Naive thymus-derived CD4-positive, alpha-beta T cell (primary cell): Measurements from ENCODE around the gene NUP43. TPM values are rescaled to one million over a fixed set of nuclear protein-coding genes. Genes with fewer than 3 reads are reported as not detected.

ENCODE experiments used
- ATAC-seq: fragments of 150-1000 bp; cut with Tn5 transposase; 2 replicates; pipeline ENCODE4 v1.10.0; 2021; ENCODE audit warnings: mild to moderate bottlenecking, moderate library complexity
- CTCF ChIA-PET: fragments of 350-600 bp; sonication (Branson Sonifier 250); formaldehyde crosslinking; loops from one replicate; lab custom pipeline; 2021; ENCODE audit warnings: antibody characterized with exemption; lab: Charles Lee
- POLR2A ChIA-PET: fragments of 350-600 bp; sonication (Branson Sonifier 250); formaldehyde crosslinking; loops from one replicate; lab custom pipeline; 2021; ENCODE audit warnings: antibody characterized with exemption, inconsistent platforms; lab: Charles Lee
- DNase-seq, 9 donors: peaks; one replicate each; pipeline versions ENCODE4 v3.0.0 to v3.0.0-alpha.2; 2020 to 2022; ENCODE audit warnings: mixed read lengths in 1 of 9
- H3K27ac ChIP-seq: one replicate; pipeline ENCODE4 v1.7.0; 2013; ENCODE audit warnings: mild to moderate bottlenecking, low read depth, low read length, moderate library complexity
- H3K27me3 ChIP-seq, 2 donors: one replicate each; pipeline ENCODE4 v1.7.0; 2013; ENCODE audit warnings: low read length in 2 of 2, mild to moderate bottlenecking in 2 of 2, moderate library complexity in 2 of 2; ENCODE audit not compliant: control insufficient read depth in 2 of 2, insufficient read depth in 2 of 2
- H3K36me3 ChIP-seq, 3 experiments: 1 replicate in 2 of 3; 2 replicates in 1 of 3; pipeline ENCODE4 v1.7.0; 2013; ENCODE audit warnings: low read length in 3 of 3, mild to moderate bottlenecking in 3 of 3, moderate library complexity in 1 of 3; ENCODE audit not compliant: insufficient read depth in 3 of 3, control insufficient read depth in 2 of 3
- H3K4me1 ChIP-seq, 2 donors: one replicate each; pipeline ENCODE4 v1.7.0; 2013; ENCODE audit warnings: low read length in 2 of 2, mild to moderate bottlenecking in 2 of 2, moderate library complexity in 1 of 2; ENCODE audit not compliant: control insufficient read depth in 2 of 2, insufficient read depth in 2 of 2
- H3K4me3 ChIP-seq: 2 replicates; pipeline ENCODE4 v1.7.0; 2013; ENCODE audit warnings: mild to moderate bottlenecking, low read length
- H3K9me3 ChIP-seq, 3 experiments: 1 replicate in 2 of 3; 2 replicates in 1 of 3; pipeline ENCODE4 v1.7.0; 2013; ENCODE audit warnings: low read length in 3 of 3; ENCODE audit not compliant: control insufficient read depth in 2 of 3
- H3K27ac Mint-ChIP-seq, 9 donors: one replicate each; pipeline ENCODE4 v1.8.0; 2020 to 2022; ENCODE audit warnings: mixed read lengths in 9 of 9, mild to moderate bottlenecking in 8 of 9, moderate library complexity in 5 of 9, inconsistent platforms in 2 of 9
- H3K27me3 Mint-ChIP-seq, 5 donors: one replicate each; pipeline ENCODE4 v1.8.0; 2021 to 2022; ENCODE audit warnings: mixed read lengths in 5 of 5, mild to moderate bottlenecking in 1 of 5
- H3K36me3 Mint-ChIP-seq, 5 donors: one replicate each; pipeline ENCODE4 v1.8.0; 2020 to 2022; ENCODE audit warnings: mixed read lengths in 5 of 5, mild to moderate bottlenecking in 3 of 5, inconsistent platforms in 1 of 5
- H3K4me1 Mint-ChIP-seq, 7 donors: one replicate each; pipeline ENCODE4 v1.8.0; 2020 to 2022; ENCODE audit warnings: mixed read lengths in 7 of 7, mild to moderate bottlenecking in 3 of 7, inconsistent platforms in 1 of 7
- H3K4me3 Mint-ChIP-seq, 10 donors: one replicate each; pipeline ENCODE4 v1.8.0; 2020 to 2022; ENCODE audit warnings: mild to moderate bottlenecking in 10 of 10, mixed read lengths in 10 of 10, moderate library complexity in 6 of 10, inconsistent platforms in 2 of 10
- H3K9me3 Mint-ChIP-seq, 11 donors: one replicate each; pipeline ENCODE4 v1.8.0; 2020 to 2022; ENCODE audit warnings: mixed read lengths in 11 of 11, mild to moderate bottlenecking in 4 of 11, inconsistent platforms in 1 of 11, moderate library complexity in 1 of 11
- intact Hi-C, 2 donors: fragments of 100-400 bp; cut with micrococcal nuclease; formaldehyde crosslinking; loops; one replicate each; pipeline ENCODE4 v1.15.1; 2023
- polyA plus RNA-seq, 2 donors: library from polyadenylated mRNA; unstranded; fragments of 300-500 nt; fragmentation: Illumina TruSeq; gene quantifications; one replicate each; pipeline ENCODE4 v1.2.3, GENCODE V29; 2021
- total RNA-seq, 6 experiments: library from RNA in 5 of 6; stranded (reverse) in 5 of 6; gene quantifications; 1 replicate in 5 of 6; 2 replicates in 1 of 6; pipeline ENCODE4 v1.2.3 and lab custom pipeline; 2021 to 2026

The NUP43 gene
- total and polyA plus RNA-seq, 7 experiments from 2014 or later, result 5.1 to 70.7 (median 20.5) TPM

DNA sequence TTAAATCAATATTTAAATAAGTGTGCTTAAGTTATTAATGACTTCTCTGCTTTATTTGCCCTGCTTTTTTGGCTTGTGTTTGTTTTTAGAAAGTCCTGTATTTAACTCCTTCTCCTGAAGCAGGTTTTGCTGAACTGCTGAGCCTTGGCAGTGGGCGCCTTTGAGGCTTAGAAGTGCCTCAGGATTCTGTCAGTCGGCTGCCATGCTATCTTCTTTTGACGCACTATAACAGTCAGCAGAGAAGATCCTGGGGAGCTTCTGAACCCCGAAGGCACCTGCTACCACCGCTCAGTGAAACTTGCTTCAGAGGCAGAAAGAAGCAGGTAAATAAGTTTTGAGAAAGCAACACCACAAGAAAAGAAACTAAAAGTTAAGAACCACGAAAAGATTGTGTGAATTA lies 25.6 kb upstream of the NUP43 start:
- Histone ChIP-seq H3K4me3 (no peak overlapping the region), H3K27ac (no peak overlapping the region), H3K4me1 (no peaks in the 10 kb centered on the region), H3K27me3 (no peaks in the 10 kb centered on the region), H3K9me3 (no peaks in the 10 kb centered on the region), H3K36me3 (peaks cover 0 to 16% (median 3%) of the 10 kb centered on the region in 3 experiments)
- intact Hi-C loops, result no loop called here
- no peaks in the 10 kb centered on the region for H3K27me3 Mint-ChIP-seq
- no peak overlapping the region for H3K4me3 Mint-ChIP-seq
- peak overlapping the region in 2 of 9 donors; percentile 17 to 29 for H3K27ac Mint-ChIP-seq
- H3K4me1 Mint-ChIP-seq, result peaks cover 0 to 12% (median 7%) of the 10 kb centered on the region in 7 donors
- ChIA-PET CTCF (no interaction called here), POLR2A (no interaction called here)
- ATAC-seq (no peak), DNase-seq (no peak)
- peaks cover 0 to 26% (median 17%) of the 10 kb centered on the region in 5 donors for H3K36me3 Mint-ChIP-seq
- H3K9me3 Mint-ChIP-seq, result no peaks in the 10 kb centered on the region

DNA sequence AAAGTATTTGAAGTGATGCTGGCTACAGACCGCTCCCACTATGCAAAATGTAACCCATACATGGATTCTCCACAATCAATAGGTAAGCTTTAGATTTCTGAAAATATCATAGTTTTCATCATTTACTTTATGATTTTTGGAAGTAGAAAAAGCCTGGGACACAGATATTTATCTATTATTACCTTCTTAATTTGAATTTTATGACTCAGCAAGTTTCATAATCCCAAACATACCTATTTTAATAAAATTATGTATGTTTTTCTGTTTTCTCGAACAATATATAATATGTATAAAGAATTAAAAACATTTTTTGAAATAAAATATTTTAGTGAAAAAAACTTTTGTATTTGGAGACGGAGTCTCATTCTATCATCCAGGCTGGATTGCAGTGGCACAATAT lies 24.9 kb upstream of the NUP43 start:
- H3K36me3 Mint-ChIP-seq, result peaks cover 0 to 31% (median 25%) of the 10 kb centered on the region in 5 donors
- Histone ChIP-seq H3K4me3 (no peak overlapping the region), H3K36me3 (peaks cover 0 to 16% (median 3%) of the 10 kb centered on the region in 3 experiments), H3K4me1 (no peaks in the 10 kb centered on the region), H3K9me3 (peaks cover 0 to 4% (median 0%) of the 10 kb centered on the region in 3 experiments), H3K27me3 (no peaks in the 10 kb centered on the region), H3K27ac (no peak overlapping the region)
- peak overlapping the region in 1 of 9 donors; percentile 62 for H3K27ac Mint-ChIP-seq
- no peak overlapping the region for H3K4me3 Mint-ChIP-seq
- intact Hi-C loops, result no loop called here
- peaks cover 0 to 12% (median 7%) of the 10 kb centered on the region in 7 donors for H3K4me1 Mint-ChIP-seq
- H3K9me3 Mint-ChIP-seq, result peaks cover 0 to 5% (median under 1%) of the 10 kb centered on the region in 11 donors
- DNase-seq (no peak), ATAC-seq (no peak)
- no peaks in the 10 kb centered on the region for H3K27me3 Mint-ChIP-seq
- CTCF ChIA-PET, result no interaction called here
- POLR2A ChIA-PET, result no interaction called here

GRCh38 chr6:149769676-149770075 lies 23.3 kb upstream of the NUP43 start:
- CTCF ChIA-PET, result no interaction called here
- intact Hi-C loops, result no loop called here

DNA sequence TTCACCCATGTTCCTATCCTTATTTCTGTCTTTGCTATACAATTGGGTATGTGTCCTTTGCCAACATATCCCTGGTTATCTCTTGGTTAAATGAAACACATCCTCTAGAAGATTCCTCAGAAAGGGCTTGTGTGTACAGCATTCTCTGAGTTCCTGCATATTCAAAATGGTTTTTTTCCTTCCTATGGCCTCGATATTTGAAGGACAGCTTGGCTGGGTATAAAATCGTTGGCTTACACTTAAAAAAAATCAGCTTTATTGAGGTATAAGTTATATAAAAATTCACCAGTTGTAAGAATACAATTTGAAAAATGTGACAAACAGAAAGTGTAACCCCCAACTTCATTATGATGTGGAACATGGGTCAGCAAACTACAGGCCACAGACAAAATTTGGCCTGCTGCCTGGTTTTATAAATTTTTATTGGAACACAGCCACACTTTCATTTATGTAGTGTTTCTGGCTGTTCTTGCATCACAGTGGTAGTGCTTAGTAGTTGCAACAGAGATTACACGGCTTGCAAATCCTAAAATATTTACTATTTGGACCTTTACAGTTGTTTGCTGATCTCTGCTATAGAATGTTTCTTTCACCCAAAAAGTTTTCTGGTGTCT lies 19.9 kb upstream of the NUP43 start:
- peaks cover 0 to 7% (median 0%) of the 10 kb centered on the region in 3 experiments for H3K9me3 ChIP-seq
- intact Hi-C loops, result no loop called here
- Mint-ChIP-seq H3K27me3 (no peaks in the 10 kb centered on the region), H3K36me3 (peaks cover 3 to 32% (median 26%) of the 10 kb centered on the region in 5 donors), H3K27ac (peak overlapping the region in 1 of 9 donors; percentile 56), H3K9me3 (peaks cover 0 to 10% (median 4%) of the 10 kb centered on the region in 11 donors), H3K4me3 (no peak overlapping the region), H3K4me1 (peaks cover 4 to 28% (median 17%) of the 10 kb centered on the region in 7 donors)
- H3K36me3 ChIP-seq, result peaks cover 0 to 10% (median 0%) of the 10 kb centered on the region in 3 experiments
- ATAC-seq, result no peak
- ChIA-PET POLR2A (no interaction called here), CTCF (interaction anchor here (0.6 kb wide), 1 partner anchor 77 kb away, joined by 3 read pairs; no protein-coding TSS in a partner anchor)
- H3K27ac ChIP-seq, result no peak overlapping the region
- H3K4me3 ChIP-seq, result no peak overlapping the region
- DNase-seq, result no peak
- no peaks in the 10 kb centered on the region for H3K27me3 ChIP-seq
- no peaks in the 10 kb centered on the region for H3K4me1 ChIP-seq

More at GRCh38 chr6:149769676-149770075, 23.3 kb upstream of the NUP43 start:
- Mint-ChIP-seq H3K9me3 (peaks cover 0 to 9% (median 4%) of the 10 kb centered on the region in 11 donors), H3K4me1 (peaks cover 0 to 14% (median 7%) of the 10 kb centered on the region in 7 donors), H3K4me3 (no peak overlapping the region), H3K27ac (peak overlapping the region in 2 of 9 donors; percentile 7 to 70), H3K27me3 (no peaks in the 10 kb centered on the region), H3K36me3 (peaks cover 3 to 33% (median 26%) of the 10 kb centered on the region in 5 donors)
- Histone ChIP-seq H3K9me3 (peaks cover 0 to 7% (median 0%) of the 10 kb centered on the region in 3 experiments), H3K4me3 (no peak overlapping the region), H3K27me3 (no peaks in the 10 kb centered on the region), H3K4me1 (no peaks in the 10 kb centered on the region), H3K36me3 (peaks cover 0 to 17% (median 3%) of the 10 kb centered on the region in 3 experiments), H3K27ac (no peak overlapping the region)
- no peak for ATAC-seq
- POLR2A ChIA-PET, result no interaction called here
- DNase-seq, result no peak

DNA sequence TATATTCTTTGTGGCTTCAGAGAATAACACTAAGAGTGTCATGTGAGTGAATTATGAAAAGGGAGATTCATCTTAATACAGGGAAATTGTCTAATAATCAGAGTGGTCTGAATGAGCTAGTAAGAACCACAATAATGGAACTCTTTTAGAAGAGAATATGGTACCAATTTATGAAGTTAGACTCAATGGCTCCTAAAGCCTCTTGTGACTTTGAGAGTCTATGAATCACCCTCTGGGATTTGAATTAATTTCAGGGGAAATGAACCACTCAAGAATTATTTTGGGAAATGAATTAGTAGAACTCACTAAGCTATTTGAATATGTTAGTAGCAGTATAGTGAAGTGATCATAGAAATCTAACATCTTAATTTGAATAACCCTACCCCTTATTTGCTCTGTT lies 17.5 kb upstream of the NUP43 start:
- no peaks in the 10 kb centered on the region for H3K27me3 Mint-ChIP-seq
- H3K9me3 ChIP-seq, result peaks cover 0 to 7% (median 0%) of the 10 kb centered on the region in 3 experiments
- H3K27me3 ChIP-seq, result no peaks in the 10 kb centered on the region
- peaks cover 4 to 36% (median 21%) of the 10 kb centered on the region in 7 donors for H3K4me1 Mint-ChIP-seq
- no peak overlapping the region for H3K27ac ChIP-seq
- H3K4me1 ChIP-seq, result no peaks in the 10 kb centered on the region
- ATAC-seq (no peak), DNase-seq (no peak)
- POLR2A ChIA-PET, result interaction anchor here (0.5 to 1.2 kb wide), 3 partner anchors 11 to 45 kb away, joined by 3 to 4 read pairs (median 3); partner anchors contain the start of gene LATS1
- intact Hi-C loops, result no loop called here
- peaks cover 0 to 15% (median 0%) of the 10 kb centered on the region in 3 experiments for H3K36me3 ChIP-seq
- H3K9me3 Mint-ChIP-seq, result peaks cover 0 to 10% (median 4%) of the 10 kb centered on the region in 11 donors
- no peak overlapping the region for H3K4me3 ChIP-seq
- H3K27ac Mint-ChIP-seq, result peak overlapping the region in 1 of 9 donors; percentile 68
- CTCF ChIA-PET, result interaction anchor here (0.6 to 0.9 kb wide), 3 partner anchors 10 to 104 kb away, joined by 3 to 5 read pairs (median 3); no protein-coding TSS in a partner anchor
- peaks cover 10 to 31% (median 24%) of the 10 kb centered on the region in 5 donors for H3K36me3 Mint-ChIP-seq
- no peak overlapping the region for H3K4me3 Mint-ChIP-seq

DNA sequence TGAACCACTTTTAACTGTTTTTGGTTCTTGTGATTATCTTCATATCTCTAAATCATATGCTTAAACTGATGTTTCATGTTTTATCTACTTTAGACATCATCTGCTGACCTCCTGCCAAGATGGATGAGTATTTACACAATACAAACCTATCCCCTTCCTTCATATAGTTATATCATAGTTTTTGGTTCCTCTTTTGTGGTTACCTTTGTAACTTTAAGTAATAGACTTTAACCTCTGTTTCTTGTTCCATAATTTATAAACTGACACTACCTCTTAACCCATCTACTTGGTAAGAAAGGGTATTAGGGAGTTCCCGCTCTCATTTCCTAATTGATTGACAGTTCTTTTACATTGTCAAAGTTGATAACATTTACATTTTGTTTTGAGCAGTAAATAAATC lies 15.1 kb upstream of the NUP43 start:
- ATAC-seq (peak; percentile 73), DNase-seq (no peak)
- peaks cover 0 to 8% (median 3%) of the 10 kb centered on the region in 11 donors for H3K9me3 Mint-ChIP-seq
- no peak overlapping the region for H3K27ac Mint-ChIP-seq
- H3K4me1 ChIP-seq, result no peaks in the 10 kb centered on the region
- H3K27me3 ChIP-seq, result no peaks in the 10 kb centered on the region
- H3K4me1 Mint-ChIP-seq, result peaks cover 4 to 42% (median 27%) of the 10 kb centered on the region in 7 donors
- H3K27me3 Mint-ChIP-seq, result no peaks in the 10 kb centered on the region
- POLR2A ChIA-PET, result no interaction called here
- H3K36me3 ChIP-seq, result peaks cover 0 to 15% (median 0%) of the 10 kb centered on the region in 3 experiments
- H3K36me3 Mint-ChIP-seq, result peaks cover 10 to 24% (median 15%) of the 10 kb centered on the region in 5 donors
- CTCF ChIA-PET, result no interaction called here
- H3K9me3 ChIP-seq, result peaks cover 0 to 6% (median 0%) of the 10 kb centered on the region in 3 experiments
- H3K4me3 ChIP-seq, result no peak overlapping the region
- H3K4me3 Mint-ChIP-seq, result no peak overlapping the region
- no peak overlapping the region for H3K27ac ChIP-seq
- intact Hi-C loops, result no loop called here
